ENCODE data around the gene SMIM45.
"Not testable (repeated sequence)": the region's sequence is repeated elsewhere in the genome, so short reads cannot be mapped to it uniquely, and the experiment has no call there.

The SMIM45 gene

DNA sequence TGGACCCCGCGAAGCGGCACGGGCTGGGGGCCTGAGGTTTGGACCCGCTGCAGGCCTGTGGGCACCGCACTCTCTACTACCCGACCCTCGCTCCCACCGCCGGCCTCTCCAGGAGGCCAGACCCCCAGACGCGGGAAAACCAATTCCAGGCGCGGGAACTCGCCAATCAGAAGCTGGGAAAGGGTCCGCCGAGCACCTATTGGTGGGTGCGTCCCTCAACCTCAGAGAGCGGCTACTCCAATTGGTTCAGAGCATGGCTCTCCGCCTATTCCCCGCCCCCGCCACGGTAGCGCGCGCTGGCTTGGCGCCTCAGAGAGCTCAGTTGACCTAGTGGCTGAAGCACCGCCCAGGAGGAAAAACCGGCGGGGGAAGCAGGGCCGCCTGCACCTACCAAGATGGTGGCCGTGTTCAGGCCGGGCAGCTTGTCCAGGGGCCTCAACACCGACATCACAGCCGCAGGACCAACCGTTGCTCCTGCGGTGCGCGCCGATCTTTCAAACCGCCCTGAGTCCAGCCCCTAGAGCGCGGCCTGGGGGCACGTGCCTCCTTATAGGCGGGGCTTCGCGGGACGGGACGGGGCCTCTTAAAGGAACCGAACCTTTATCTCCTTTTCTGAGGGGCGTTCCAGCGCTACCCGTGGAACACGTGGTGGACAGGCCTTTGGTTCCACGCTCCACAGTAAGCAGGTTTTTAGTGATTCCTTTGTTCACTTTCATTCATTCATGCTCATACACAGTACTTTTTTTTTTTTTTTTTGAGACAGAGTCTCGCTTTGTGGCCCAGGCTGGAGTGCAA is 5.1 kb upstream of the SMIM45 start, which contains the start of gene CENPM:
Gene CENPM, minus strand, starts transcription at position 524 of the 795 bp plus-strand sequence. Its CDS starts 76 bp downstream, at position 448.
- peak; percentile 91 for DNase-seq (ENCODE audit: low read depth)
- TF ChIP-seq, protein P1, sequence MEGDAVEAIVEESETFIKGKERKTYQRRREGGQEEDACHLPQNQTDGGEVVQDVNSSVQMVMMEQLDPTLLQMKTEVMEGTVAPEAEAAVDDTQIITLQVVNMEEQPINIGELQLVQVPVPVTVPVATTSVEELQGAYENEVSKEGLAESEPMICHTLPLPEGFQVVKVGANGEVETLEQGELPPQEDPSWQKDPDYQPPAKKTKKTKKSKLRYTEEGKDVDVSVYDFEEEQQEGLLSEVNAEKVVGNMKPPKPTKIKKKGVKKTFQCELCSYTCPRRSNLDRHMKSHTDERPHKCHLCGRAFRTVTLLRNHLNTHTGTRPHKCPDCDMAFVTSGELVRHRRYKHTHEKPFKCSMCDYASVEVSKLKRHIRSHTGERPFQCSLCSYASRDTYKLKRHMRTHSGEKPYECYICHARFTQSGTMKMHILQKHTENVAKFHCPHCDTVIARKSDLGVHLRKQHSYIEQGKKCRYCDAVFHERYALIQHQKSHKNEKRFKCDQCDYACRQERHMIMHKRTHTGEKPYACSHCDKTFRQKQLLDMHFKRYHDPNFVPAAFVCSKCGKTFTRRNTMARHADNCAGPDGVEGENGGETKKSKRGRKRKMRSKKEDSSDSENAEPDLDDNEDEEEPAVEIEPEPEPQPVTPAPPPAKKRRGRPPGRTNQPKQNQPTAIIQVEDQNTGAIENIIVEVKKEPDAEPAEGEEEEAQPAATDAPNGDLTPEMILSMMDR (conservative IDR thresholded peaks at IDR 0.05; ENCODE audit: control insufficient read depth, insufficient read depth, low read depth, low read length), result no peak
- peak within 1 kb of the TSS; percentile 81 for H3K4me3 ChIP-seq (ENCODE audit: control insufficient read depth, low read depth, low read length)

DNA sequence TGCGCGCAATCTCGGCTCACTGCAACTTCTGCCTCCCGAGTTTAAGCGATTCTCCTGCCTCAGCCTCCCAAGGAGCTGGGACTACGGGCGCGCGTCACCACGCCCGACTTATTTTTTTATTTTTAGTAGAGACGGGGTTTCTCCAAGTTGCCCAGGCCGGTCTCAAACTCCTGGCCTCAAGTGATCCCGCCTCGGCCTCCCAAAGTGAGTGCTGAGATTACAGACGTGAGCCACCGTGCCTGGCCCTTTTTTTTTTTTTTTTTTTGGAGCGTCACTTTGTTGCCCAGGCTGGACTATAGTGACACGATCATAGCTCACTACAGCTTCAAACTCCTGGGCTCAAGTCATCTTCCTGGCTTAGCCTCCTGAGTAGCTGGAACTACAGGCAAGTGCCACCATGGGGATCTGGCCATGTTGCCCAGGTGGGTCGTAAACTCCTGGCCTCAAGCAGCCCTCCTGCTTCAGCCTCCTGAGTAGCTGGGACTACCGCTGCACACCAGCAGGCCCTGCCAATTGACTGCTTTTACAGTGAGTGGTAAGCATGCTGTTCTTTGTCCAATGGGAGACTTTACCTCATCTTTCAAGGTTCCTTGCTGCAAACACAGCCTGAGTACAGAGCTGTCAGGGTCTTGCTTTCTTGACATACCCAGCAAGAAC is 4.4 kb upstream of the SMIM45 start:
- no peak for DNase-seq (ENCODE audit: low read depth)
- peak overlapping the region; percentile 81 for H3K4me3 ChIP-seq (ENCODE audit: control insufficient read depth, low read depth, low read length)
- TF ChIP-seq, protein P1 (conservative IDR thresholded peaks at IDR 0.05; ENCODE audit: control insufficient read depth, insufficient read depth, low read depth, low read length), result no peak

DNA sequence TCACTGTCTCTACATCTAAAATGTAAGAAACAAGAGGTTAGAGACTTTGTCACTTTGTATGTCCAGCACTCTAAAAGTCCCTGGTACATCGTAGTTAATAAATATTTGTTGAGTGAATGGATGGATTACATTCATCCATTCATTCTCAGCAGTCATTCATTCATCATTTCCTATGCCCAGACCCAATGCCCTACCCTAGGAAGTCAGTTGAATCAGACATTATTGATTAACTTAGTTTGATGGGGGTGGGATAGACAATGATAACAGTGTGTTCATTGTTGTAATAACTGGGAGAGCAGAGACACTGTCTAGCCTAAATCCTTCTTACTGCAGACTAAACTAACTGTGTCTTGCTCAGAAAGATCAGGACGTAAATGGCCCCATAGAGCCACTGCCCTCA is 3.8 kb upstream of the SMIM45 start:
- TF ChIP-seq, protein P1 (conservative IDR thresholded peaks at IDR 0.05; ENCODE audit: control insufficient read depth, insufficient read depth, low read depth, low read length), result no peak
- DNase-seq (ENCODE audit: low read depth), result no peak
- H3K4me3 ChIP-seq (ENCODE audit: control insufficient read depth, low read depth, low read length), result no peak overlapping the region

DNA sequence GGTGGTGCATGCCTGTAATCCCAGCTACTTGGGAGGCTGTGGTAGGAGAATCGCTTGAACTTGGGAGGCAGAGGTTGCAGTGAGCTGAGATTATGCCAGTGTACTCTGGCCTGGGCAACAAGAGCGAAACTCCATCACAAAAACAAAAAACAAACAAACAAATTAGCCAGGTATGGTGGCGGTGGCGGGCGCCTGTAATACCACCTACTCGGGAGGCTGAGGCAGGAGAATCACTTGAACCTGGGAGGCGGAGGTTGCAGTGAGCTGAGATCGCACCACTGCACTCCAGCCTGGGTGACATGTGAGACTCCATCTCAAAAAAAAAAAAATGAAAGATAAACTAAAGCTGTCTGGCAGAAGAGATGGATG is 3.0 kb upstream of the SMIM45 start:
- not testable (repeated sequence) for H3K4me3 ChIP-seq (ENCODE audit: control insufficient read depth, low read depth, low read length); DNase-seq (ENCODE audit: low read depth)

DNA sequence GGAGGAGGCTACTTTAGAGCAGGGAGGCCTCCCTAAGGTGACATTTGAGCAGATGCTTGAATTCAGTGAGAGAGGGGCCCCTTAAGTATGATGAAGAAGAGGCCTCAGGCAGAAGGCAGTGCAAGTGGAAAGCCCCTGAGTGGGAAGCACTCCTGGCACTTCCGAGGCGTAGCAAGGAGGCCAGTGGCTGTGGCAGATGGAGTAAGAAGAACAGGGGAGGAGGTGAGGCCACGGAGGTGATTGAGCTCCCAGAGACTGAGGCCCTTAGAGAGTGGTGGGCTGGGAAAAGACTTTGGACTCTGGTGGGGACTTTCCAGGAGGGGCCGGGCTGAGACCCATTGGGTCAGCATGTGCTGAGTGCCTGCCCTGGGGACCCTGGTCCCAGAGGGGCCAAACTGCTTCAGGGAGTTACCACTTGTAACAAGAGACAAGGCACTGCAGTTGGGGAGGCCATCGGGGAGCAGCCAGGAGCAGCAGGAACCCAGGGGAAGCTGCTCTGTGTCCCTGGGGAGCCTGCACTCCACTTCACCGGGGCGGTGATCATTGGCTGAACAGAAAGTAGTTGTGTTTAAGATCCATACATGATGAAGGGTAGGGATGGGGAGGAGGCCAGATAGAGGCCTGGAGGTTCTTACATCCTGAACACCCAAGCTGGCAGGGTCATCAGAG is 2.5 kb upstream of the SMIM45 start:
- no peak for DNase-seq (ENCODE audit: low read depth)
- no peak overlapping the region for H3K4me3 ChIP-seq (ENCODE audit: control insufficient read depth, low read depth, low read length)
- TF ChIP-seq, protein P1 (conservative IDR thresholded peaks at IDR 0.05; ENCODE audit: control insufficient read depth, insufficient read depth, low read depth, low read length), result no peak

DNA sequence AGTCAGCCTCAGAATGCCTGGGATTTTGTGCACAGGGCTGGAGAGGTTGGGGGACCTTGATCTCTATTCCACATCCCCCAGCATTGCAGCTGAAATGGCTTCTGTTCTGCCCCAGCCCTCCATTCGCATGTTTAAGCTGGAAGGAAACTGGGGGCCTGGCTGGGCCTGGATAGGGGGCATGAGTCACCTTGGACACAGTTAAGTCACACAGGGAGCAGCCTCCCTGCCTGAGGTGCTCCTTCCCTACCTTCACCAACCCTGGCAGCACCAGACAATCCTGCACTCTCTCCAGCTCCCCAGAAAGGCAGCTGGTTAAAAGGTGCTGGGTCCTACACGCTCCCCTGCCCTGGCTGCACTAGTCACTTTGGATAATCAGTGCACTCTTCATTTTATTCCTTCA is 763 bp downstream of the SMIM45 start:
- no peak overlapping the region for H3K4me3 ChIP-seq (ENCODE audit: control insufficient read depth, low read depth, low read length)
- TF ChIP-seq, protein P1 (conservative IDR thresholded peaks at IDR 0.05; ENCODE audit: control insufficient read depth, insufficient read depth, low read depth, low read length), result no peak
- no peak for DNase-seq (ENCODE audit: low read depth)
